ENCODE measurements around the gene SCAMP5. TPM values are rescaled to one million over a fixed set of nuclear protein-coding genes. Genes with fewer than 3 reads are reported as not detected.

Gene SCAMP5
- total and polyA plus RNA-seq, 2 of the 13 experiments (the other 11 are each of a cell fraction or from before 2014, with no cell fraction given): 34.3 to 49.0 TPM

- no peak for TF ChIP-seq RNF219 (CRISPR knock-in tag; IDR thresholded peaks at IDR 0.05)
- no peak for TF ChIP-seq ZKSCAN8 (CRISPR knock-in tag; IDR thresholded peaks at IDR 0.05; ENCODE audit: borderline replicate concordance)
- no peak for TF ChIP-seq BCL6 (CRISPR knock-in tag; IDR thresholded peaks at IDR 0.05)
- TF ChIP-seq ZNF556 (CRISPR knock-in tag; IDR thresholded peaks at IDR 0.05; ENCODE audit: borderline replicate concordance): peak; percentile 50; the same call in 1 of the 2 replicates
- no peak for TF ChIP-seq ADNP (CRISPR knock-in tag; IDR thresholded peaks at IDR 0.05)
- TF ChIP-seq SRSF9 (IDR thresholded peaks at IDR 0.05; ENCODE audit: borderline replicate concordance, insufficient read depth, low read depth, low read length, poor library complexity, severe bottlenecking): no peak
- TF ChIP-seq KDM2A (CRISPR knock-in tag; IDR thresholded peaks at IDR 0.05; ENCODE audit: borderline replicate concordance, low read depth): peak; percentile 17; the same call in 1 of the 2 replicates
- TF ChIP-seq ZNF7 (CRISPR knock-in tag; IDR thresholded peaks at IDR 0.05): no peak
- TF ChIP-seq TBL1XR1 (IDR thresholded peaks at IDR 0.05; ENCODE audit: borderline replicate concordance, low read length, partially characterized antibody): no peak
- no peak for TF ChIP-seq ZNF558 (CRISPR knock-in tag; IDR thresholded peaks at IDR 0.05; ENCODE audit: borderline replicate concordance)
- no peak for TF ChIP-seq ZNF253 (CRISPR knock-in tag; IDR thresholded peaks at IDR 0.05; ENCODE audit: borderline replicate concordance)
- no peak for TF ChIP-seq POLR2AphosphoS2 (IDR thresholded peaks at IDR 0.05; ENCODE audit: low read depth, low read length)
- no peak for TF ChIP-seq ZHX1 (CRISPR knock-in tag; IDR thresholded peaks at IDR 0.05; ENCODE audit: low read depth)
- no peak for TF ChIP-seq ZNF274 (CRISPR knock-in tag; IDR thresholded peaks at IDR 0.05)
- TF ChIP-seq RBAK (CRISPR knock-in tag; IDR thresholded peaks at IDR 0.05): no peak
- TF ChIP-seq DPF2 (CRISPR knock-in tag; IDR thresholded peaks at IDR 0.05; ENCODE audit: borderline replicate concordance, low read depth): no peak
- TF ChIP-seq CHD2 (IDR thresholded peaks at IDR 0.05; ENCODE audit: low read depth, low read length): no peak
- no peak for TF ChIP-seq HOXA5 (CRISPR knock-in tag; IDR thresholded peaks at IDR 0.05)
- TF ChIP-seq BCL3 (CRISPR knock-in tag; IDR thresholded peaks at IDR 0.05): no peak
- TF ChIP-seq ZNF235 (CRISPR knock-in tag; IDR thresholded peaks at IDR 0.05; ENCODE audit: borderline replicate concordance): no peak
- no peak for TF ChIP-seq NFYB (CRISPR knock-in tag; IDR thresholded peaks at IDR 0.05)
- TF ChIP-seq ZNF607 (CRISPR knock-in tag; IDR thresholded peaks at IDR 0.05; ENCODE audit: borderline replicate concordance): no peak
Observed at GRCh38 chr15:74995779-74996765, 709 bp downstream of the SCAMP5 start (continued).

Data from HepG2 (cell line).